Measurements from ENCODE around the gene R3HDM2. TPM values are rescaled to one million over a fixed set of nuclear protein-coding genes. Genes with fewer than 3 reads are reported as not detected.

Gene R3HDM2
- total and polyA plus RNA-seq, 2 donors (not counting 1 experiment from before 2014, with no cell fraction given): 104 to 129 TPM

DNA sequence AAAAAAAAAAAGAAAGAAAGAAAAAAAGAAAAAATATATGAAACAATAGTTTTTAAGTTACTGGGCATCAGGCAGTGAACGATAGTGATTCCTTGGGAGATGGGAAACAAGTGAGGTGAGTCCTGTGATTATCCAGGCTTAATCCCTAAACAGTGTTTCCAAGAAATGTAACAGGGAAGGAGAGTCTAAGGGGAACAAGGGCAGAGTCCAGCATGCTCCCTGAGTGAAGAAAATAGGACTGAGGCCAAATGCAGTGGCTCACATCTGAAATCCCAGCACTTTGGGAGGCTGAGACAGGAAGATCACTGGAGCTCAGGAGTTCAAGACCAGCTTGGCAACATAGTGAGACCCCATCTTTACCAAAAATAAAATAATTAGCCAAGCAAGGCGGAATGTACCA lies 40.7 kb downstream of the R3HDM2 start:
- intact Hi-C loops (cut with micrococcal nuclease): no loop called here
- CTCF ChIA-PET: no interaction called here

DNA sequence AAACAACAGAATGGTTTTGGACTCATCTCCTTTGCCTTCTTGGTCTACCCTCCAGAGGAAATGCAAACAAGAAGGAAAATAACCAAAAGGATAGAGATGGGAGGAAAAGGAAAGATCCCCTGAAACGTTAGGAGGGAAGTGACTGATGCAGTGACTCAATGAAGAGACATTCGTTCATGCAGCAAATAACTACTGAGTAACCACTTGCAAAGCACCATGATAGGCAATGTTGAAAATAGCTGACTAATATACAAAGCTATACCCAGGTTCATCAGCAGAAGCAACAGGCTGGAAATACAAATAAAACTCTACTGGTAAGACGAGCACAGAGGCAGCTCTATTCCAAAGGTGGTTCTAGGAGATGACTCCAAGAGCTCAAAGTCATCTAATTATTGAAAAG lies 41.8 kb downstream of the R3HDM2 start:
- DNase-seq (no peak), ATAC-seq (ENCODE audit: low read depth) (no peak)
- peaks cover 8 to 26% of the 10 kb centered on the region in 2 experiments for H3K36me3 ChIP-seq (replicated peaks in 1 of 2; ENCODE audit: control extremely low read depth in 1 of 2, control insufficient read depth in 1 of 2, extremely low read depth in 1 of 2, insufficient read depth in 2 of 2, low read length in 1 of 2)
- no peak overlapping the region for H3K4me3 Mint-ChIP-seq
- no peak overlapping the region for H3K9ac ChIP-seq (ENCODE audit: low read length)
- no peaks in the 10 kb centered on the region for H3K4me1 ChIP-seq (ENCODE audit: control insufficient read depth in 2 of 2, insufficient read depth in 2 of 2, low read length in 2 of 2)
- peaks cover 21% of the 10 kb centered on the region for H3K79me2 ChIP-seq (ENCODE audit: control insufficient read depth, insufficient read depth, low read length)
- H3K27me3 ChIP-seq (replicated peaks in 1 of 4; ENCODE audit: control extremely low read depth in 1 of 4, control insufficient read depth in 3 of 4, insufficient read depth in 4 of 4, low read length in 3 of 4): no peaks in the 10 kb centered on the region
- no peaks in the 10 kb centered on the region for H3K27me3 Mint-ChIP-seq
- no peak overlapping the region for H3K4me3 ChIP-seq (ENCODE audit: control extremely low read depth in 1 of 5, extremely low read depth in 1 of 5, insufficient read depth in 1 of 5, low read depth in 2 of 5, low read length in 4 of 5)
- no CpG with 5 or more reads among the region's 3 CpGs for WGBS (ENCODE audit: insufficient coverage)
- no peaks in the 10 kb centered on the region for H3K4me1 Mint-ChIP-seq
- TF ChIP-seq, protein P1, sequence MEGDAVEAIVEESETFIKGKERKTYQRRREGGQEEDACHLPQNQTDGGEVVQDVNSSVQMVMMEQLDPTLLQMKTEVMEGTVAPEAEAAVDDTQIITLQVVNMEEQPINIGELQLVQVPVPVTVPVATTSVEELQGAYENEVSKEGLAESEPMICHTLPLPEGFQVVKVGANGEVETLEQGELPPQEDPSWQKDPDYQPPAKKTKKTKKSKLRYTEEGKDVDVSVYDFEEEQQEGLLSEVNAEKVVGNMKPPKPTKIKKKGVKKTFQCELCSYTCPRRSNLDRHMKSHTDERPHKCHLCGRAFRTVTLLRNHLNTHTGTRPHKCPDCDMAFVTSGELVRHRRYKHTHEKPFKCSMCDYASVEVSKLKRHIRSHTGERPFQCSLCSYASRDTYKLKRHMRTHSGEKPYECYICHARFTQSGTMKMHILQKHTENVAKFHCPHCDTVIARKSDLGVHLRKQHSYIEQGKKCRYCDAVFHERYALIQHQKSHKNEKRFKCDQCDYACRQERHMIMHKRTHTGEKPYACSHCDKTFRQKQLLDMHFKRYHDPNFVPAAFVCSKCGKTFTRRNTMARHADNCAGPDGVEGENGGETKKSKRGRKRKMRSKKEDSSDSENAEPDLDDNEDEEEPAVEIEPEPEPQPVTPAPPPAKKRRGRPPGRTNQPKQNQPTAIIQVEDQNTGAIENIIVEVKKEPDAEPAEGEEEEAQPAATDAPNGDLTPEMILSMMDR (IDR thresholded peaks at IDR 0.05): no peak
- TF ChIP-seq EZH2 (IDR thresholded peaks at IDR 0.05; ENCODE audit: borderline replicate concordance, insufficient read depth, low read depth, low read length, poor library complexity, severe bottlenecking): no peak
- H3K4me2 ChIP-seq (replicated peaks; ENCODE audit: low read depth, low read length, poor library complexity, severe bottlenecking): no peak overlapping the region
- H3K27ac Mint-ChIP-seq: no peak overlapping the region
- H3K27ac ChIP-seq (ENCODE audit: low read length in 2 of 2): no peak overlapping the region
- H4K20me1 ChIP-seq (ENCODE audit: control insufficient read depth, insufficient read depth, low read length, poor library complexity, severe bottlenecking): peaks cover 5% of the 10 kb centered on the region
- intact Hi-C loops (cut with micrococcal nuclease): no loop called here
- H3K9me3 ChIP-seq (ENCODE audit: control extremely low read depth in 1 of 3, control insufficient read depth in 2 of 3, insufficient read depth in 1 of 3, low read length in 2 of 3): peaks cover 0 to 4% (median 0%) of the 10 kb centered on the region in 3 donors
- POLR2A ChIA-PET: no interaction called here
- no peak overlapping the region for H2AFZ ChIP-seq (ENCODE audit: insufficient read depth, low read depth, low read length, poor library complexity, severe bottlenecking)
- CTCF ChIA-PET: interaction anchor here (0.7 to 0.8 kb wide), 2 partner anchors 12 to 21 kb away, joined by 3 to 4 read pairs; no protein-coding TSS in a partner anchor
- no peaks in the 10 kb centered on the region for H3K9me3 Mint-ChIP-seq (ENCODE audit: insufficient read depth)

More for the DNA sequence above, 40.7 kb downstream of the R3HDM2 start:
- peaks cover 5% of the 10 kb centered on the region for H4K20me1 ChIP-seq (ENCODE audit: control insufficient read depth, insufficient read depth, low read length, poor library complexity, severe bottlenecking)
- peaks cover 0 to 4% (median 0%) of the 10 kb centered on the region in 3 donors for H3K9me3 ChIP-seq (ENCODE audit: control extremely low read depth in 1 of 3, control insufficient read depth in 2 of 3, insufficient read depth in 1 of 3, low read length in 2 of 3)
- POLR2A ChIA-PET: no interaction called here
- no peak for TF ChIP-seq EZH2 (IDR thresholded peaks at IDR 0.05; ENCODE audit: borderline replicate concordance, insufficient read depth, low read depth, low read length, poor library complexity, severe bottlenecking)
- TF ChIP-seq, protein P1 (IDR thresholded peaks at IDR 0.05): no peak
- H3K27ac ChIP-seq (ENCODE audit: low read length in 2 of 2): no peak overlapping the region
- no peak overlapping the region for H3K9ac ChIP-seq (ENCODE audit: low read length)
- peaks cover 28% of the 10 kb centered on the region for H3K79me2 ChIP-seq (ENCODE audit: control insufficient read depth, insufficient read depth, low read length)
- ATAC-seq (ENCODE audit: low read depth) (no peak), DNase-seq (no peak)
- peaks cover 8 to 33% of the 10 kb centered on the region in 2 experiments for H3K36me3 ChIP-seq (replicated peaks in 1 of 2; ENCODE audit: control extremely low read depth in 1 of 2, control insufficient read depth in 1 of 2, extremely low read depth in 1 of 2, insufficient read depth in 2 of 2, low read length in 1 of 2)
- H3K27me3 Mint-ChIP-seq: no peaks in the 10 kb centered on the region
- H3K9me3 Mint-ChIP-seq (ENCODE audit: insufficient read depth): no peaks in the 10 kb centered on the region
- no peak overlapping the region for H3K4me2 ChIP-seq (replicated peaks; ENCODE audit: low read depth, low read length, poor library complexity, severe bottlenecking)
- no peak overlapping the region for H2AFZ ChIP-seq (ENCODE audit: insufficient read depth, low read depth, low read length, poor library complexity, severe bottlenecking)
- no peaks in the 10 kb centered on the region for H3K27me3 ChIP-seq (replicated peaks in 1 of 4; ENCODE audit: control extremely low read depth in 1 of 4, control insufficient read depth in 3 of 4, insufficient read depth in 4 of 4, low read length in 3 of 4)
- H3K4me1 ChIP-seq (ENCODE audit: control insufficient read depth in 2 of 2, insufficient read depth in 2 of 2, low read length in 2 of 2): no peaks in the 10 kb centered on the region
- no peak overlapping the region for H3K4me3 ChIP-seq (ENCODE audit: control extremely low read depth in 1 of 5, extremely low read depth in 1 of 5, insufficient read depth in 1 of 5, low read depth in 2 of 5, low read length in 4 of 5)
- WGBS (ENCODE audit: insufficient coverage): 94% methylated on average over 2 of the region's 2 CpGs
- no peaks in the 10 kb centered on the region for H3K4me1 Mint-ChIP-seq
- H3K27ac Mint-ChIP-seq: no peak overlapping the region
- H3K4me3 Mint-ChIP-seq: no peak overlapping the region

Measured in B cell (primary cell).